A673 (cell line): ENCODE data around the gene PKP1.

Experiments
- CTCF ChIP-seq: fragments of 300-800, 200-600 bp; sonication (generic); conservative IDR thresholded peaks from 2 replicates; pipeline ENCODE4 v1.5.1; 2017; ENCODE audit warnings: low read depth, mild to moderate bottlenecking, antibody characterized with exemption, low read length, moderate library complexity, mixed read lengths
- EZH2 ChIP-seq: fragments of 200-600 bp; sonication (generic); IDR thresholded peaks from 2 replicates; pipeline ENCODE4 v1.6.1; 2017; ENCODE audit warnings: borderline replicate concordance, low read depth, mild to moderate bottlenecking, mixed read lengths, antibody characterized with exemption, low read length; ENCODE audit not compliant: poor library complexity, severe bottlenecking

GRCh38 chr1:201310986-201311355, 27.7 kb downstream of the PKP1 start:
- TF ChIP-seq EZH2: no peak
- no peak for TF ChIP-seq CTCF
